ENCODE measurements around the gene TOPORS. TPM values are rescaled to one million over a fixed set of nuclear protein-coding genes. Genes with fewer than 3 reads are reported as not detected.

TOPORS gene
- total RNA-seq, 4 donors from 2014 or later, result 12.2 to 19.8 (median 16.0) TPM

DNA sequence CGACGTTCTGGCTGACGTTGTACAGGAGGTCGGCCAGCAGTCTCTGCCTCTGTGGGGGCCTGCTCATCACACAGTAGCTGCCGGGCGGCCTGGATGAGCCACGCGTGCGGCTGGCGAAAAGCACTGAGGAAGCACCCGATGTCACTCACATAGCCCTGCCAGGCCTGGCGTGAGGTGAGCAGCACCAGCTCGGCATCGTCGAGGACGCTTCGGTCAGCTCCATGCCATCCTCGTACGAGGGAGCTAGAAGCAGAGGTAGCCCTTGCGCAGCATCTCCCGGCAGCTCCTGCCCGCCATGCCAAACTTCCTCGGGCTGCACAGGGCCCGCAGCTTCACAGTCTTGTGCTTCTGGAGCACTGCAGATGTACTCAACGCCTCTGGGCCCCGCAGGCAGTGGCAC is 14.4 kb upstream of the TOPORS start:
- no peak for TF ChIP-seq POLR2A (IDR thresholded peaks at IDR 0.05)
- TF ChIP-seq, protein P1, sequence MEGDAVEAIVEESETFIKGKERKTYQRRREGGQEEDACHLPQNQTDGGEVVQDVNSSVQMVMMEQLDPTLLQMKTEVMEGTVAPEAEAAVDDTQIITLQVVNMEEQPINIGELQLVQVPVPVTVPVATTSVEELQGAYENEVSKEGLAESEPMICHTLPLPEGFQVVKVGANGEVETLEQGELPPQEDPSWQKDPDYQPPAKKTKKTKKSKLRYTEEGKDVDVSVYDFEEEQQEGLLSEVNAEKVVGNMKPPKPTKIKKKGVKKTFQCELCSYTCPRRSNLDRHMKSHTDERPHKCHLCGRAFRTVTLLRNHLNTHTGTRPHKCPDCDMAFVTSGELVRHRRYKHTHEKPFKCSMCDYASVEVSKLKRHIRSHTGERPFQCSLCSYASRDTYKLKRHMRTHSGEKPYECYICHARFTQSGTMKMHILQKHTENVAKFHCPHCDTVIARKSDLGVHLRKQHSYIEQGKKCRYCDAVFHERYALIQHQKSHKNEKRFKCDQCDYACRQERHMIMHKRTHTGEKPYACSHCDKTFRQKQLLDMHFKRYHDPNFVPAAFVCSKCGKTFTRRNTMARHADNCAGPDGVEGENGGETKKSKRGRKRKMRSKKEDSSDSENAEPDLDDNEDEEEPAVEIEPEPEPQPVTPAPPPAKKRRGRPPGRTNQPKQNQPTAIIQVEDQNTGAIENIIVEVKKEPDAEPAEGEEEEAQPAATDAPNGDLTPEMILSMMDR (IDR thresholded peaks at IDR 0.05), result no peak
- peaks cover 0 to 67% (median 13%) of the 10 kb centered on the region in 3 donors for H3K36me3 ChIP-seq
- DNase-seq, result no peak

DNA sequence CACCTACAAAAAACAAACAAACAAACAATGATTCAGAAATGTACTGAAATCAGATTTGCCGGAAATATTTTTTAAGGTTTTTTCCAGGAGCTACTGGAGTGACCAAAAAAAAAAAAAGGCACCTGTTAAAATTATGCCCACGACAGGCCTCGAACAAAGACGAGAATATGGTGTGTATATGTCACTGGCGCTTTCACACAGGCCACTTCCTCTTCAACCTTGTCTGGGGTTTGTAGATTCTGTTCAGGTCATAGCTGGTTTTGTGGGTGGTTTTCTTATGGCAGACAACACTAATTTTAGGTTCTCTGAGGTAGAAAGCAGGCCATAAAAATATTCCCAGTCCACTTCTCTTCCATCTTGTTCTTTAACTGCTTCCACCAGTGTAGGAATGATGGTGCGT is 13.6 kb upstream of the TOPORS start:
- intact Hi-C loops (cut with DNase I), result no loop called here
- H3K4me3 ChIP-seq, result no peak overlapping the region
- WGBS, 2 donors, result 81 to 89% methylated on average over 6 of the region's 6 CpGs
- peaks cover 0 to 12% (median 0%) of the 10 kb centered on the region in 3 donors for H3K4me1 ChIP-seq
- no peak for DNase-seq
- no peaks in the 10 kb centered on the region for H3K27me3 ChIP-seq
- no peak overlapping the region for H3K27ac ChIP-seq
- TF ChIP-seq POLR2A (IDR thresholded peaks at IDR 0.05), result no peak
- TF ChIP-seq, protein P1 (IDR thresholded peaks at IDR 0.05), result no peak
- no peaks in the 10 kb centered on the region for H3K9me3 ChIP-seq
- peaks cover 0 to 67% (median 13%) of the 10 kb centered on the region in 3 donors for H3K36me3 ChIP-seq

More for the DNA sequence above, 14.4 kb upstream of the TOPORS start:
- no peaks in the 10 kb centered on the region for H3K27me3 ChIP-seq
- H3K4me3 ChIP-seq, result no peak overlapping the region
- H3K9me3 ChIP-seq, result no peaks in the 10 kb centered on the region
- intact Hi-C loops (cut with DNase I), result no loop called here
- no peak overlapping the region for H3K27ac ChIP-seq
- H3K4me1 ChIP-seq, result peaks cover 3 to 20% (median 4%) of the 10 kb centered on the region in 3 donors
- WGBS, 2 donors, result no CpG with 5 or more reads among the region's 26 CpGs

DNA sequence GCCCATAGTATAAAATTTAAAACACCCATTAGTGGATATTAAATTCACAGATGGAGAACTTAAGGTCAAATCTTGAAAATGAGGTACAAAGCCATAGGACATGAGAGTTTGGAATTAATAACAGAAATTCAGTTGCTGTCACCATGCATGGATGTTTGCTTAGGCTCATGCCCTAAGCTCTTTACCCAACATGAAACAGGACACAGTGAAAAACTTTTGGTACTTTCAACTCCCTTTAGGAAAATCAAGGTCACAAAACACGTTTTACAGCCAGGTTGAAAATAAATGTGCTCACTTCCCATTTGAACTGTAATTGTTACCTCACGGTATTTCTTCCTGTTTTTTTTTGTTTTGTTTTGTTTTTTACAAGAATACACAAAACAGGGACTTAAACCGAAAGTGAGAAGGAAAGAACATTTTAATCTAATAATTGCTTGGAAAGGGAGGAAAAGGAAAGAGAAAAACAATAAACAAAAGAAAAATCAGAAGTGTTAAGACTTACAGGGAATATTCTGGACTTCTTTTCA is 6.1 kb upstream of the TOPORS start:
- Histone ChIP-seq H3K4me1 (peaks cover 0 to 10% (median 0%) of the 10 kb centered on the region in 3 donors), H3K27me3 (no peaks in the 10 kb centered on the region), H3K27ac (no peak overlapping the region), H3K36me3 (no peaks in the 10 kb centered on the region), H3K4me3 (no peak overlapping the region), H3K9me3 (no peaks in the 10 kb centered on the region)
- no peak for DNase-seq
- 72 to 78% methylated on average over 3 of the region's 3 CpGs for WGBS, 2 donors
- intact Hi-C loops (cut with DNase I), result no loop called here
- TF ChIP-seq POLR2A (IDR thresholded peaks at IDR 0.05), result no peak
- TF ChIP-seq, protein P1 (IDR thresholded peaks at IDR 0.05), result no peak

DNA sequence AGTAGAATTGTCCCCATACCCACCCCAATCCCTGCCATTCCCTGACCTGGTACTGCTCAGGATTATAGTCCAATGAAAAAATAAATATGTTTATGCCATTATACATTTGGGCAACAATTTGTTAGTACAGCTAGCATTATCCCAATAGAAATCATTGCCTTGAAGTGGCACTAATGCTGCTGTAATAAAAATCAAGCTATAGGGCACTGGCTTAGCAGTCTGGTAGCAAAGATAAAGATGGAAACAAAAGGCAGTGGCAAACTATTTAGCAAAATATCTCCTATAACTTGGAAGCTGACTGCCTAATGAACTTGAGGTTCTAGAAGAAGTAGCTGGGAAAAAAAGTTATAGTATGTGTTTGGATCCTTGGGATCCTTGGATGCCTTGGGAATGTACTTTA is 2.2 kb upstream of the TOPORS start:
- no peak for DNase-seq
- Histone ChIP-seq H3K4me3 (no peak overlapping the region), H3K27ac (no peak overlapping the region), H3K4me1 (peaks cover 0 to 30% (median 8%) of the 10 kb centered on the region in 3 donors), H3K9me3 (no peaks in the 10 kb centered on the region), H3K27me3 (no peaks in the 10 kb centered on the region), H3K36me3 (no peaks in the 10 kb centered on the region)
- TF ChIP-seq POLR2A (IDR thresholded peaks at IDR 0.05), result no peak
- TF ChIP-seq, protein P1 (IDR thresholded peaks at IDR 0.05), result no peak
- intact Hi-C loops (cut with DNase I), result no loop called here

DNA sequence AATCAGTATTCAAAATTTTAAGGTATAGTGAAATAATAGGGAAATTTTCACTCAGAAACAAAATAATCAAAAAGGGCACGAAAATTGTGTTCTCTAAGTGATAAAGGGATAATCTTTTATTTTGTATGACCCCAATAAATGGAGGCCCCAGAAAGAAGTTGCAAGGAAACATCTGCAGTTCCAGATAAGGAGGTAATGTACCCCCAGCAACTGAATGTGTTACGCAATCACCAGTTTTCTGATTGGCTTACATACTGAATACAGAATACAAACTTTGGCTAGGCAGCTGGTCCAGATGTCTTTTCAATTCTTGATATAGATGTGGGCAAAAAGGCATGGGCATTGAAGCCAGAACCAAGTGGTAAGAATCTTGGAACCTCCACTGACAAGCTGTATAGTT is 1.7 kb upstream of the TOPORS start:
- no peak for TF ChIP-seq POLR2A (IDR thresholded peaks at IDR 0.05)
- peaks cover 0 to 35% (median 9%) of the 10 kb centered on the region in 3 donors for H3K4me1 ChIP-seq
- no peak overlapping the region for H3K27ac ChIP-seq
- intact Hi-C loops (cut with DNase I), result no loop called here
- peaks cover 0 to 2% (median 0%) of the 10 kb centered on the region in 3 donors for H3K36me3 ChIP-seq
- H3K27me3 ChIP-seq, result no peaks in the 10 kb centered on the region
- H3K4me3 ChIP-seq, result no peak overlapping the region
- WGBS, 2 donors, result 73 to 81% methylated on average over 2 of the region's 2 CpGs
- DNase-seq, result no peak
- no peaks in the 10 kb centered on the region for H3K9me3 ChIP-seq
